GM18502 (cell line): ENCODE results near the gene IGSF3.
"Not testable (repeated sequence)": the region's sequence is repeated elsewhere in the genome, so short reads cannot be mapped to it uniquely, and the experiment has no call there.

ENCODE experiments used
- ATAC-seq: cut with Tn5 transposase; IDR thresholded peaks from one replicate; pipeline ENCODE4 v1.9.1; 2021; ENCODE audit warnings: mild to moderate bottlenecking; ENCODE audit not compliant: unreplicated experiment, poor library complexity

The IGSF3 gene

DNA sequence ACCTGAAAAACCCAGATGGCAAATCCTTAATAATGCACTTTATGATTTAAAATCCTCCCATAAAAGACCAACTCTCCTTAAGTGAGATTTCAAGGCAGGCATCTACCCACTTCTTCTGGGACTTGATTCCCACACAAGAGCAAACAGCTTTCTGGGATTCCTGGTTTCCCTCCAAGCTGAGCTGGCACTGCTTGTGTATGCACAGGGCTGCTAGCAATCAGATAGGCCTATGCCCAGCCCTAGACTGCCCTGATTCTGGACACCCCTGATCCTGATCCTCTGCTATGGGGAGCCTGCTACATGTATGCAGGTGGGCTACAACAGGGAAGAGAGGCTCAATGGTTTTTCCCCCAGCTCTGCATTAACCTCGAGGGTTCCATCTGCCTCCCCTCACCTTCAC is 60.1 kb downstream of the IGSF3 start:
- not testable (repeated sequence) for ATAC-seq

DNA sequence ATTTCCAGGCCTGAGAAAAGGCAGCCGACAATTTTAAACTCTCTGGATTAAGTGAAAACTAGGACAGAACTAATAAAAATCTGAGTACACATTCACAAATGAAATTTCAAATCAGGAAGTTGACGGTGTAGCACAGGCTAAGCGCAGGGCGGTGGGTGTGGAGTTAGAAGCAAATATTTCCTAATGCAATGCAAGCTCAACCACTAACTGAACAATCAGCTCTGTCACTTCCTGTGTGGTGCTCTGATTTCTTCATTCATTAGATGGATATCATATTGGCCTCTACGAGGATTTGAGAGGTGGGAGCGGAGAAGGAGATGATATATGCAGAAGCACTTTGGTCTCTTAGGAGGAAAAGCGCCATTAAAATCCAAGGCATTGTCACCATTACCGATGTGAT is 61.5 kb downstream of the IGSF3 start:
- not testable (repeated sequence) for ATAC-seq

GRCh38 chr1:116605315-116605714 is 62.2 kb downstream of the IGSF3 start:
- ATAC-seq = no peak

DNA sequence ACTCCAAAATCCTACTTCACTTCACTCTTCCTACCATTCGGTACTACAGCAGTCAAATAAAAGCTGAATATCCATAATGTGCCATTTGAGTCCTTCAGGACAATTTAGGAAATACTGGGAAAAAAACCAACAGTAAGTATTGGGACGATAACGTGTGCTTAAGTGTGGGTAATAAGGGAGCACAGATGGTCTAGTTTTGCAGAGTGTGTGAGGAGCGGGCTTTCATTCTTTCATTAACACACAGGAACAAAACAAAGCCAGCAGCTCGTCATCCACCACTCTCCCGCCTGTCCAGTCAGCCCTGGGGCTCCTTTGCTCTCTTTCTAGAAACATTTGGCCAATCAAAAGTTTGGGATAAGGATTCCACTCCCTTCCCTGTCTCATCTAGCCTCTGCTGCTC is 63.1 kb downstream of the IGSF3 start:
- ATAC-seq = not testable (repeated sequence)

- not testable (repeated sequence) for ATAC-seq
Measured at GRCh38 chr1:116603646-116604045, 63.9 kb downstream of the IGSF3 start.

DNA sequence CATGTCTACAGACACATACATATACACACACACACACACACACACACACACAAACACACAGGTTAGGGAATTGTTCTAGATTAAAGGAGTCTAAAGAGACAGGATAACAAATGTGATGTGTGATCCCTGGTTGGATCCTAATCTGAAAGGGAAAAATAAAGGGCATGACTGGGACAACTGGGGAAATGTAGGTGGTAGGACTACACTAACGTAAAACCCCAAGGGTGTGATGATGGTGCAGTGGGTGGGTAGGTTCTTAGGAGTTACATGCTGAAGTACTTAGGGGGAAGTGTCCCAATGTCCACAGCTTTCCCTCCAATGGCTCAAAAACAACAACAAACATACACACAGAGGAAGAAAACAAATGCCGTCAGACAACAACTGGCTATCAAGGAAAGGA is 68.2 kb downstream of the IGSF3 start:
- not testable (repeated sequence) for ATAC-seq

DNA sequence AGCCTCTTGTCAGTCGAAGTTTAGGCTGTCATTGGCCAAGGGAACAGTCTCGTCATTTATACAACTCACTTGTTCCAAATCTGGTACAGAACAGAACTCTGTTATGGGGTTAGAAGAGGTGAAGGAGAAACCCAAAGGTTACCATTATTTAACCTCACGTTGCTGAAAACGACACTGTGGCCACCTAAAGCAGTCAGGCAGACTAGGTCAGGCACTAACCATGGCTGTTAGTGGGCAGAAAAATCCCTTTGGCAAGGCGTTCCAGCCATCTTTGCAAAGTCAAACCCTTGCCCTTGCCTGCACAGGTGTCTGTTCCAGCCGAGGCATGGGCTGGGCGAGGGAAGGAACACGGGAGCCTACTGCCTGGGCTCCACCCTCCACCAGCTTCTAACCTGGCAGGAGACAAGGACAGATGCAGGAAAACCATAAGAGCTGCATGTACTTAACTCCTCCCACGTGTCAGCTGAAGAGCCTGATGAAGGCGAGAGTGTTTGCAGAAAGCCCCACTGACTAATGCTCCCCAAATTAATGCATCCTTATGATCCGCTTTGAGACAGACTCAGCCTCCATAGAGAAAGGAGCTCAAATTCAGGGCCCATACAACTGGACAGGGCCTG is 69.0 kb downstream of the IGSF3 start:
- not testable (repeated sequence) for ATAC-seq

DNA sequence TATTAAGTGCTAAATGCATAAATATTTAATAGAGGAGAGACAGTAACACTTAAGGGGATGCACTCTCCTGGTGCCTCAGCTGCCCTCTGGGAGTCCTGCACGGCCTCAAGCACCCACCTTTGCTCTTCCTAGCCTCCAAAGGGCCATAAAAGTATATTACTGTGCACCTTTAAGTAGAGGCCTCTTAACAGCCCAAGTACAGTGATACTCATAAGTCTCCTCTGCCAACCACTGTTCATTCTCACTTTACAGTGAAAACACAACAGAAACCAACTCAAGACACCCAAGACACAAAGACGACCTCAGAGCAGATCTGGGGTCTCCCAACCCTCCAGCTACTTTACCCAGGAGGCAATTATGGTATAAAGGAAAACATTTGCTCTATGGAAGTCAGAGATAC is 70.1 kb downstream of the IGSF3 start:
- peak; percentile 82 for ATAC-seq

DNA sequence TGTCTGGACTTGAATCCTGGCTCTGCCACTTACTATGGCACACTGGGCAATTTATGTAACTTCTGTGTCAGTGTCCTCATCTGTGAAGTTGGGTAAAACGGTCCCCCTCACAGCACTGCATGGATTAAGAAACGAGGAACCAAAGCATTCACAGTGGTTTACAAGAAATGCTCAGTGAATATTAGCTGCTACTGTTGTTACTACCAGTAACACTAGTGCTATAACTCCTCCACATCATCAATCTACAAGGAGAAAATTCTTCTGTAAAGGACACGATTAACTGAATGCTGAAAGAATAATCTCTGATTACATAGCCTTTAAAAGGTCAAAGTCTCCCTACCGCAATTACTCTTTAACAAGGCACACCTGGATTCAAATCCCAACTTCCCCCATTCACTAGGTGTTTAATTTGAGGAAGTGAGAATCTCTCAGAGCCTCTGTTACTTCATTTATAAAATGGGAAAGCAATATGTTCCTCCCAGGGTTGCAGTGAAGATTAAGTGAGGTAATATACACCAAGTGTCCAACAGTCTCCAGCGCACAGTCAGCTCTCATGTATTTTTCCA is 70.7 kb downstream of the IGSF3 start:
- ATAC-seq = not testable (repeated sequence)

- ATAC-seq = not testable (repeated sequence)
Measured at GRCh38 chr1:116595946-116596741, 71.4 kb downstream of the IGSF3 start.

GRCh38 chr1:116595065-116595840 is 72.3 kb downstream of the IGSF3 start:
- ATAC-seq = not testable (repeated sequence)

DNA sequence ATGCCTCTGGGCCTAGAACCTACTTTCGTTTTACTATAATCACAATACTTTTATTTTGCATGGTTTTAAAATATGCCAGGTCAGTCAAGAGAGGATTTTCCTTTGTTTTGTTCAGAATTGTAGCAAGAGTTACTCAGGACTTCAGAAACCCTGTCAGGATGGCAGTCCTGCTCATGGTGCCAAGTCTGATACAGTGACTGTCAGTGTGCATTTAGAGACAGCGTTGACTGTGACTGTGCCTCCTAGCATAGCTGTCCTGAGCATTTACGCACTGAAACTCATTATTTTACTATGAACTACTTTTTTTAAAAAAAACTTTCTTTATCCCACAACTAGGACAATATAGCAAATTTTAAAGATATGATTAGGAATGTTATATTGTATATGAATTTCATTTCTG is 73.6 kb downstream of the IGSF3 start:
- ATAC-seq = not testable (repeated sequence)

- ATAC-seq = not testable (repeated sequence)
Measured at GRCh38 chr1:116593401-116593800, 74.1 kb downstream of the IGSF3 start.

GRCh38 chr1:116591951-116592605 is 75.5 kb downstream of the IGSF3 start:
- ATAC-seq = not testable (repeated sequence)

DNA sequence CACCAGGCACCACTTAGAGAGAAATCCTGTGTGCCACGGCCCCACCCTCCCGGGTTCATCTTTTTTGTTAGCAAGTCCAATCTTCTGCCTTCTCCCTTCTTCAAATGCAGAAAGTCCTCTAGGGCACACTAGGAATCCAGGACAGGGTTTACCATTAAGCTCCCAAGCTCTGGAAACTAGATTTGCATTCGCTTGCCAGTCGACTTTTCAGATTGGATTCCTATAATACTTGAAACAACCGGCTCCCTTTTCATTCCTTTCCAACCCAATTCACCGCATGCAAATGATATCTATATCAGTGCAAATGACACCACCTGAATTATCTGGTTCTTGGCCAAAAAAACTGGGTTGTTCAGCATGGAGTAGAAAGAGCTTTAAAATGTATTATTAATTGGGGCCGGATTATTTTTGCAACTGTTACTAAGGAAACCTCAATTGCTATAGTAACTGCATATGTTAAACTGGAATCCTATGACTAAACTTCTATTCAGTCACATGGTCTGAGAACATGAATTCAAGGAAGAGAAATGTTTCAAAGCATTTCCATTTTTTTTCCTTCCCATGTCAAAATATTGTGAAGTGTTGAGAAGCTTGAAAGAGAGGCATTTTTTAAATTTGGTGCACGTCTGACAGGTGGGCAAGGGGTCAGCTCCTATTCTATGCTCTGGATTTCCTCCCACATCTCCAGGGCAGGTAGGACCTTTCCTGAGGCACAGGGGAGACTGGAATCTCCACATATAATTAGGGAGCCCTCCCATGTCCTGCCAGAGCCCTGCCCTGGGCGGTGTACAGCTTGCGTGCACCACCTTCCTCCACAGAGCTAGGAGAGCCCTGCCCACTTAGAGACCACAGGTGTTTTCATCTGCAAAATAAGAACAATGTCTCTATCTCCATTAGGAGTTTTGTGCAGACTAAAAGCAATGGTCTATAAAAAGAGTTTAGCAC is 76.3 kb downstream of the IGSF3 start:
- not testable (repeated sequence) for ATAC-seq

DNA sequence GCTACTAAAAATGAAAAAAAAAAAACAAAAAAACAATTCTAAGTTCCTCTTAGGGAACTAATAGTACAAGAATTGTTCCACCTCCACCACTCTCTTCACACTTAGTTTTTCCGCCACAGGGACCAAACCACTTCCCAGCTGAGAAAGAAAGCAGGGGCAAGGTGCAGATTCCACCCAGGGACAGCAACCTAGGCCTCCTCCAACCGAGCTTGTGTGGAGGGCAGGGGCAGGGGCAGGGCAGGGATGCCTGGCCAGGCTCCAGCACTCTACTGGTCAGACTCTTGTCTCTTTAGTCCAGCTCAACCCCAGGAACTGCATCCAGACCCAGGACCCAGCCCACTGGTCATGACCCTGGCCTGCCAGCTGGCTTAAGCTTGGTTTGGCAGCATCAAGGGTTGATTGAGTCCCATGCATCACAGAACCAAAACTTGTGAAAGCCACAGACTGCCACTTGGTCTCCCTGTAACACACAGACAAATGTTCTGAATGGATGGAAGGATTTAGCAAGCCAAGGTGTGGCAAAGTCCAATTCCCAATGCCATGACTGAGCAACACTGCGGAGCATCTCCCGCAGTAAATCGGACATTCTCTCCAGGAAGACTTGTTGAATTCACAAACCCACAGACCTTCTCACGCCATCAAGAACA is 77.1 kb downstream of the IGSF3 start:
- ATAC-seq = not testable (repeated sequence)

DNA sequence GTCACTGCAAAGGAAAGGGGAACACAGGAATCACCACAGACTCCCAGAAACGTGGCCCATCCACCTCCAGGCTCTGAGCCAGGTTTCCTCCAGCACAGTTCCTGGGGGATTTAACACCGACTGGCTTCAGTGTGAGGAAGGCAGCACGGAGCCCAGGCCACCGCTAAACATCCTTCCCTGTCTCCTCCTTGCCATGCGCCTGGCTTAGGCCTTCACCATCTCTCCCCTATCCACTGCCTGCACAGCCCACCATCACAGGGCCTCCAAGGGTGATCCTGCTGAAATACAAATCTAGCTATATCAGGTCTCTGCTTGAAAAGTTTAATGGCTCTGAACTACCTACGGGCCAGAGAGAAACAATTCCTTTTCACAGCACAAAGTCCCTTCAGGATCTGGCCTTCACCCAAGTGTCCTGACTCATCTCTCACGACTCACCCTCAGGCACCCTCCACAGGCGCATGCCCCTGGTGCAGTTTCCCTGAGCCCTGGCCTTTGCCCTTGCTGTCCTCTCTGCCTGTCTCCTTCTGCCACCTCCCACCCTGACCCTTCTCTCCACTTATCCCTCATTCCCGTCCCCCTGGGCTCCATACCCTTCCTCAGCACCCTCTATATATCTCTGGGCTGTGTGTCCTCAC is 78.3 kb downstream of the IGSF3 start:
- not testable (repeated sequence) for ATAC-seq
